Mammary epithelial cell (primary cell): Measurements from ENCODE around the gene RFNG.

Experiments
- EZH2 ChIP-seq: IDR thresholded peaks from 2 replicates; pipeline ENCODE4 v1.6.1; 2012; ENCODE audit warnings: low read length, inconsistent platforms, borderline replicate concordance
- TF ChIP-seq, protein P1 (sequence below), 2 donors: IDR thresholded peaks in 1 of 2; conservative IDR thresholded peaks in 1 of 2; 2 replicates each; pipeline ENCODE4 v1.5.1; 2011 to 2012; ENCODE audit warnings: inconsistent platforms in 2 of 2, low read length in 2 of 2, mild to moderate bottlenecking in 2 of 2, control low read depth in 1 of 2, low read depth in 1 of 2; ENCODE audit not compliant: insufficient read depth in 1 of 2; ENCODE audit errors: extremely low read depth in 1 of 2

DNA sequence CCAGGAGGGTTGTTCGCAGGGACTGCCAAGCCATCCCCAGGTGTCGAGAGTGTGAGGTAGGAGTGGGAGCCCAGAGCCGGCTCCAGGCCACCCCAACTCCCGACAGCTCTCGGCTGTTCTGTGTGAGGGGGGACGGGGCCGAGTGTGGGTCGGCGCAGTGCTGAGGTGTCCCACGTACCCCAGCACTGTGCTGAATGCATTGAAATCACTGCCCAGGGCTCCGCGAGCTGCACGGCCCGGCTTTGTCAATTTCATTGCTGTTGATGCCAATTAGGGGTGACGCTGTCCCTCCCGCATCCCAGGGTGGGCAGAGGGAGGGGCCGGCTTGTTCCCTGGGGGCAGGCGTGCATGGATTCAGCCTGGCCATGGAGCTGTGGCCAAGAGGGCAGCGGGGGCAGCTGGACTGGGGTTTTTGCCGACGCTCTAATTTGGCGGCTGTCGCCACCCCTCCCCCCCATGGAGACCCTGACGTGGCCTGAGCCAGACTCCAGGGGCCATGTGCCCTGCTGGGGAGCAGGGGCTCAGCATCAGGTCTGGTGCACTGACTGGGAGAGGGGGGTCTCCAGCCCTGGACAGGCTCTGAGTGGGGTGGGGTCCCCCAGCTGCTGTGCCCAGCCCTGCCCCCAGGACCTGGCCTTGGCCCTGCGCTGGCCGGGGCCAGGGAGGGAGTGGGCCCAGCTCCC lies 43.2 kb downstream of the RFNG start:
- TF ChIP-seq, protein P1, sequence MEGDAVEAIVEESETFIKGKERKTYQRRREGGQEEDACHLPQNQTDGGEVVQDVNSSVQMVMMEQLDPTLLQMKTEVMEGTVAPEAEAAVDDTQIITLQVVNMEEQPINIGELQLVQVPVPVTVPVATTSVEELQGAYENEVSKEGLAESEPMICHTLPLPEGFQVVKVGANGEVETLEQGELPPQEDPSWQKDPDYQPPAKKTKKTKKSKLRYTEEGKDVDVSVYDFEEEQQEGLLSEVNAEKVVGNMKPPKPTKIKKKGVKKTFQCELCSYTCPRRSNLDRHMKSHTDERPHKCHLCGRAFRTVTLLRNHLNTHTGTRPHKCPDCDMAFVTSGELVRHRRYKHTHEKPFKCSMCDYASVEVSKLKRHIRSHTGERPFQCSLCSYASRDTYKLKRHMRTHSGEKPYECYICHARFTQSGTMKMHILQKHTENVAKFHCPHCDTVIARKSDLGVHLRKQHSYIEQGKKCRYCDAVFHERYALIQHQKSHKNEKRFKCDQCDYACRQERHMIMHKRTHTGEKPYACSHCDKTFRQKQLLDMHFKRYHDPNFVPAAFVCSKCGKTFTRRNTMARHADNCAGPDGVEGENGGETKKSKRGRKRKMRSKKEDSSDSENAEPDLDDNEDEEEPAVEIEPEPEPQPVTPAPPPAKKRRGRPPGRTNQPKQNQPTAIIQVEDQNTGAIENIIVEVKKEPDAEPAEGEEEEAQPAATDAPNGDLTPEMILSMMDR (conservative IDR thresholded peaks at IDR 0.05 in 1 of 2, IDR thresholded peaks at IDR 0.05 in 1 of 2; ENCODE audit: extremely low read depth in 1 of 2, insufficient read depth in 1 of 2, low read depth in 1 of 2, low read length in 2 of 2): no peak
- TF ChIP-seq EZH2: no peak
